K562 (cell line): ENCODE results near the gene MCOLN2. TPM values are rescaled to one million over a fixed set of nuclear protein-coding genes. Genes with fewer than 3 reads are reported as not detected.

ENCODE experiments used
- ATAC-seq: fragments of 200-7000 bp; cut with Tn5 transposase; 3 replicates; pipeline ENCODE4 v1.9.1; 2020; ENCODE audit warnings: moderate library complexity
- BruUV-seq: library from RNA; stranded (reverse); fragments of 400-500 nt; replicated peaks from 2 replicates; lab custom pipeline; 2021; lab: Mats Ljungman, UMichigan
- CTCF ChIA-PET: fragments of 300-600 bp; formaldehyde crosslinking; extraction: SDS; loops from one replicate; lab custom pipeline; 2021; ENCODE audit warnings: low intra/inter-chr PET ratio; lab: Yijun Ruan, JAX
- POLR2A ChIA-PET: fragments of 300-600, 350-650 bp; sonication (Branson Sonifier 250); formaldehyde crosslinking; extraction: SDS; loops from one replicate; lab custom pipeline; 2021; ENCODE audit warnings: antibody characterized with exemption, inconsistent platforms; lab: Yijun Ruan, JAX
- DNase-seq, 4 experiments: peaks; one replicate each; pipeline versions ENCODE4 v3.0.0 to v3.0.0-alpha.2; 2011 to 2018; ENCODE audit warnings: low spot score in 3 of 4, mixed read lengths in 3 of 4; ENCODE audit errors: extremely low read depth in 1 of 4
- FAIRE-seq: peaks from 2 replicates; lab custom pipeline; 2011; peaks lifted over from hg19 to GRCh38; lab: Jason Lieb, UNC
- H2AFZ ChIP-seq: 2 replicates; pipeline ENCODE4 v1.6.0; 2011; ENCODE audit warnings: low read depth, low read length, control low read depth, inconsistent platforms
- H3K27ac ChIP-seq: fragments of 200-600 bp; 3 replicates; pipeline ENCODE4 v1.8.0; 2011; ENCODE audit warnings: low read depth, mild to moderate bottlenecking, control low read depth, inconsistent platforms, low read length, moderate library complexity, mixed read lengths; ENCODE audit errors: extremely low read depth
- H3K27me3 ChIP-seq, 2 experiments: fragments of 300-600 bp in 1 of 2; 2 replicates in 1 of 2; 3 replicates in 1 of 2; pipeline versions ENCODE4 v1.6.0 to v1.8.0; 2011; ENCODE audit warnings: inconsistent platforms in 2 of 2, low read length in 2 of 2, mild to moderate bottlenecking in 1 of 2, mixed read lengths in 1 of 2, moderate library complexity in 1 of 2; ENCODE audit not compliant: control insufficient read depth in 2 of 2, insufficient read depth in 2 of 2
- H3K36me3 ChIP-seq: fragments of 300-600 bp; 3 replicates; pipeline ENCODE4 v1.8.0; 2011; ENCODE audit warnings: mild to moderate bottlenecking, low read length, inconsistent platforms; ENCODE audit not compliant: control insufficient read depth, insufficient read depth
- H3K4me1 ChIP-seq, 2 experiments: fragments of 200-600 bp in 1 of 2; replicated peaks in 1 of 2; 2 replicates in 1 of 2; 3 replicates in 1 of 2; pipeline versions ENCODE4 v1.5.1 to v1.8.0; 2011; ENCODE audit warnings: inconsistent platforms in 2 of 2, low read length in 2 of 2, mild to moderate bottlenecking in 1 of 2, mixed read lengths in 1 of 2, moderate library complexity in 1 of 2; ENCODE audit not compliant: control insufficient read depth in 2 of 2, insufficient read depth in 2 of 2
- H3K4me2 ChIP-seq: 2 replicates; pipeline ENCODE4 v1.6.1; 2011; ENCODE audit warnings: low read length, control low read depth, inconsistent platforms, mixed read lengths; ENCODE audit not compliant: insufficient read depth
- H3K4me3 ChIP-seq: fragments of 200-600 bp; sonication (generic), shearing (Covaris generic); 2 replicates; pipeline ENCODE4 v1.5.1; 2016; ENCODE audit warnings: control low read depth, inconsistent platforms
- H3K79me2 ChIP-seq: fragments of 200-600 bp; 3 replicates; pipeline ENCODE4 v1.8.0; 2011; ENCODE audit warnings: low read length, inconsistent platforms; ENCODE audit not compliant: control insufficient read depth, insufficient read depth
- H3K9ac ChIP-seq, 2 experiments: 2 replicates each; pipeline versions ENCODE4 v1.6.0 to v1.6.1; 2011; ENCODE audit warnings: low read depth in 2 of 2, low read length in 2 of 2, control low read depth in 1 of 2, inconsistent platforms in 1 of 2, mild to moderate bottlenecking in 1 of 2, mixed read lengths in 1 of 2; ENCODE audit not compliant: insufficient read depth in 1 of 2
- H3K9me1 ChIP-seq: one replicate; pipeline ENCODE4 v1.6.0; 2011; ENCODE audit warnings: inconsistent platforms, mild to moderate bottlenecking, low read length, moderate library complexity; ENCODE audit not compliant: control insufficient read depth, insufficient read depth
- H3K9me3 ChIP-seq: replicated peaks from 2 replicates; pipeline ENCODE4 v1.5.1; 2011; ENCODE audit warnings: low read depth, low read length, inconsistent platforms; ENCODE audit not compliant: control insufficient read depth, insufficient read depth
- H4K20me1 ChIP-seq: replicated peaks from 2 replicates; pipeline ENCODE4 v1.6.1; 2011; ENCODE audit warnings: low read length, inconsistent platforms, mixed read lengths; ENCODE audit not compliant: control insufficient read depth, insufficient read depth
- CBX5 ChIP-seq: IDR thresholded peaks from 2 replicates; pipeline ENCODE4 v1.6.1; 2014; ENCODE audit warnings: low read depth, borderline replicate concordance
- CSDE1 ChIP-seq, 2 experiments: fragments of 450-650 bp; IDR thresholded peaks; 2 replicates each; pipeline ENCODE4 v1.6.1; 2016; ENCODE audit warnings: mild to moderate bottlenecking in 1 of 2
- ESRRB ChIP-seq: fragments of 250-450 bp; sonication (Bioruptor Pico); IDR thresholded peaks from 2 replicates; pipeline ENCODE4 v1.5.0; 2020; ENCODE audit warnings: mild to moderate bottlenecking, moderate library complexity, borderline replicate concordance
- MBD1 ChIP-seq: fragments of 250-450 bp; sonication (Bioruptor Pico); IDR thresholded peaks from 2 replicates; pipeline ENCODE4 v1.8.0; 2022; ENCODE audit warnings: inconsistent platforms
- NFIC ChIP-seq: fragments of 450-650 bp; IDR thresholded peaks from 2 replicates; pipeline ENCODE4 v1.6.1; 2017; ENCODE audit warnings: mild to moderate bottlenecking, inconsistent platforms
- NFIX ChIP-seq: fragments of 250-450 bp; sonication (Bioruptor Pico); IDR thresholded peaks from 2 replicates; pipeline ENCODE4 v1.4.0; 2020; ENCODE audit warnings: low read depth, mild to moderate bottlenecking, moderate library complexity
- TBL1XR1 ChIP-seq, 2 experiments: IDR thresholded peaks; 2 replicates each; pipeline ENCODE4 v1.6.1; 2012; ENCODE audit warnings: improper control_type of control experiment in 2 of 2, low read length in 2 of 2, mild to moderate bottlenecking in 1 of 2
- WHSC1 ChIP-seq: IDR thresholded peaks from one replicate; pipeline ENCODE4 v1.6.1; 2012; ENCODE audit warnings: low read length, control low read depth, inconsistent platforms
- ZNF311 ChIP-seq: fragments of 250-450 bp; sonication (Bioruptor Pico); IDR thresholded peaks from 2 replicates; pipeline ENCODE4 v1.4.0; 2020; ENCODE audit warnings: mild to moderate bottlenecking, moderate library complexity
- WGBS: fragments of 100-300 bp; shearing (Covaris generic); methylation state at CpG from one replicate; pipeline ENCODE4 v1.1.6; 2016; ENCODE audit warnings: low coverage, mixed read lengths; ENCODE audit not compliant: insufficient coverage; ENCODE audit errors: missing lambda C conversion rate; 5-methylcytosine and 5-hydroxymethylcytosine counted together
- in situ Hi-C: fragments of 300-500 bp; cut with MboI; formaldehyde crosslinking; loops from 4 replicates; pipeline ENCODE4 v1.15.0; 2018; ENCODE audit warnings: inconsistent platforms, mixed read lengths
- intact Hi-C: fragments of 100-400 bp; cut with micrococcal nuclease; formaldehyde crosslinking; loops from 2 replicates; pipeline ENCODE4 v1.14.2; 2022
- polyA plus RNA-seq, 8 experiments: library from polyadenylated mRNA; depleted of rRNA in 4 of 8; stranded (reverse) in 5 of 8; unstranded in 3 of 8; fragments of >200 nt; fragmentation: Nextera tagmentation in 2 of 8; fragmentation: Illumina TruSeq in 1 of 8; extraction: Ambion mirVana in 2 of 8; extraction: Trizol in 1 of 8; gene quantifications; 2 replicates each; pipeline versions ENCODE4 v1.2.1 to v1.2.3, GENCODE V29; 2011 to 2014; ENCODE audit warnings: inconsistent platforms in 1 of 8, missing spikeins in 1 of 8
- total RNA-seq, 7 experiments: library from RNA; depleted of rRNA in 6 of 7; stranded (reverse); fragments of >200 nt in 6 of 7; fragmentation: Illumina TruSeq in 2 of 7; extraction: Trizol in 2 of 7; gene quantifications; 2 replicates each; pipeline versions ENCODE4 v1.2.1 to v1.2.3, GENCODE V29; 2011 to 2021; ENCODE audit warnings: low replicate concordance in 1 of 7
- TF ChIP-seq, protein P1 (sequence below): fragments of 450-650 bp; IDR thresholded peaks from 2 replicates; pipeline ENCODE4 v1.6.1; 2016
- TF ChIP-seq, protein P2 (sequence below): sonication (generic); formaldehyde crosslinking; IDR thresholded peaks from 2 replicates; pipeline ENCODE4 v1.8.1; 2023; ENCODE audit warnings: mild to moderate bottlenecking, missing genetic modification reagents

The MCOLN2 gene
- total and polyA plus RNA-seq, 9 of the 15 experiments (the other 6 are each of a cell fraction or from before 2014, with no cell fraction given) = 0.18 TPM; not detected in 8

DNA sequence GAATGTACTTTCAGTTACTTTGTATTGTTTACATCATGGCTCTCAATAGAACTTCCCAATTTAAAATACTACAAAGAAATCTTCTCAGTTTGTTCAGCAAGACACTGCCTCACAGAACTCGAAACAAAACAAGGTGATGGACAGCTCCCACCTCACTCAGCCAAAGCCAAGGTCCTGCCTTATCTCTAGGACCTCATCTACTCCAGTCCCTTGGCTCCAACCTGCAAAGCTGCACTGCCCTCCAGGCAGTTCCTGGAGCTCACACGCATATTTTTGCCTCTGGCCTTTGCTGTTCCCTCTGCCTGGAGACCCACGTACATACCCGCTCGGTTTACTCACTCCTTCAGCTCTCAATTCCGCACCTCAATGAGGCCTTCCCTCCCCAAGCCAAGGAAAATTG lies 40.3 kb downstream of the MCOLN2 start:
- no peaks in the 10 kb centered on the region for H4K20me1 ChIP-seq
- H3K27ac ChIP-seq = no peak overlapping the region
- H3K36me3 ChIP-seq = no peaks in the 10 kb centered on the region
- in situ Hi-C loops = no loop called here
- no peak overlapping the region for H3K4me2 ChIP-seq
- H3K9me3 ChIP-seq = no peaks in the 10 kb centered on the region
- ChIA-PET CTCF (no interaction called here), POLR2A (interaction anchor here (0.6 kb wide), 1 partner anchor 335 kb away, joined by 3 read pairs; no protein-coding TSS in a partner anchor)
- peaks cover 0 to 3% of the 10 kb centered on the region in 2 experiments; a peak in 3 of 5 replicates for H3K27me3 ChIP-seq
- intact Hi-C loops = no loop called here
- H3K4me3 ChIP-seq = no peak overlapping the region
- 0 out of 3 replicates have a peak, but pooled peaks have one; percentile 33 for ATAC-seq
- no peaks in the 10 kb centered on the region for H3K79me2 ChIP-seq
- 1% methylated on average over 6 of the region's 6 CpGs for WGBS
- no TSS peak for BruUV-seq
- TF ChIP-seq, protein P1, sequence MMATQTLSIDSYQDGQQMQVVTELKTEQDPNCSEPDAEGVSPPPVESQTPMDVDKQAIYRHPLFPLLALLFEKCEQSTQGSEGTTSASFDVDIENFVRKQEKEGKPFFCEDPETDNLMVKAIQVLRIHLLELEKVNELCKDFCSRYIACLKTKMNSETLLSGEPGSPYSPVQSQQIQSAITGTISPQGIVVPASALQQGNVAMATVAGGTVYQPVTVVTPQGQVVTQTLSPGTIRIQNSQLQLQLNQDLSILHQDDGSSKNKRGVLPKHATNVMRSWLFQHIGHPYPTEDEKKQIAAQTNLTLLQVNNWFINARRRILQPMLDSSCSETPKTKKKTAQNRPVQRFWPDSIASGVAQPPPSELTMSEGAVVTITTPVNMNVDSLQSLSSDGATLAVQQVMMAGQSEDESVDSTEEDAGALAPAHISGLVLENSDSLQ = peak; percentile 30; the same call in 1 of the 2 replicates
- TF ChIP-seq ESRRB (CRISPR knock-in tag) (no peak), TBL1XR1 (IDR thresholded peaks at IDR 0.05; ENCODE audit: low read length in 2 of 2) (no peak)
- no peak for FAIRE-seq
- no peak for DNase-seq
- H2AFZ ChIP-seq = no peak overlapping the region
- H3K9me1 ChIP-seq = no peaks in the 10 kb centered on the region
- H3K4me1 ChIP-seq = no peaks in the 10 kb centered on the region
- no peak overlapping the region for H3K9ac ChIP-seq

DNA sequence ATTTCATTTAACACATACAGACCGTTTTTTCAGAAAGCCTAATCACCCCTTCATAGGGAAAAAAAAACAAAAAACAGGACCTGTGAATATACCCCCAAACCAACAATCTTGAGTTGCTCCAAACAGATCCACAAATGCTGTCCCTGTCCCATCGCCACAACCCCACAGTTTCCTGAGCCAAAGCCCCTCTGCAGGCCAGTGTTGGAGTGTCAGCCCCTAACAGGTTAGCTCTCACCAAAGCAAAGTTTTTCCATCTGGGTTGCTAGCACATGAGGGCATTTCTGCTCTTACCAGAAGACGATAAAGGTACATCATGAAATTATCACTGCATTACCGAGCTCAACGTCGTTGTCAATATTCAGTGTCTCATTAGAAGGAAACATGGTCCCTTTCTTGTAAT lies 40.8 kb downstream of the MCOLN2 start:
- ChIA-PET CTCF (no interaction called here), POLR2A (interaction anchor here (0.6 kb wide), 1 partner anchor 336 kb away, joined by 3 read pairs; no protein-coding TSS in a partner anchor)
- no peaks in the 10 kb centered on the region for H3K79me2 ChIP-seq
- H3K27ac ChIP-seq = no peak overlapping the region
- H3K9ac ChIP-seq = no peak overlapping the region
- peaks cover 0 to 5% of the 10 kb centered on the region in 2 experiments; a peak in 3 of 5 replicates for H3K27me3 ChIP-seq
- no peaks in the 10 kb centered on the region for H3K9me3 ChIP-seq
- DNase-seq (no peak), ATAC-seq (no peak), FAIRE-seq (no peak)
- no peaks in the 10 kb centered on the region for H3K9me1 ChIP-seq
- intact Hi-C loops = no loop called here
- no peaks in the 10 kb centered on the region for H3K4me1 ChIP-seq
- no peak overlapping the region for H3K4me3 ChIP-seq
- WGBS = 0% methylated on average over 6 of the region's 6 CpGs
- no peak overlapping the region for H3K4me2 ChIP-seq
- no TSS peak for BruUV-seq
- H2AFZ ChIP-seq = no peak overlapping the region
- in situ Hi-C loops = no loop called here
- no peaks in the 10 kb centered on the region for H4K20me1 ChIP-seq
- H3K36me3 ChIP-seq = no peaks in the 10 kb centered on the region
- TF ChIP-seq NFIC (no peak), CSDE1 (IDR thresholded peaks at IDR 0.05) (no peak), CBX5 (no peak), MBD1 (CRISPR knock-in tag) (no peak), ZNF311 (no peak), ESRRB (CRISPR knock-in tag) (no peak), WHSC1 (no peak), NFIX (CRISPR knock-in tag) (no peak)
- TF ChIP-seq, protein P2, sequence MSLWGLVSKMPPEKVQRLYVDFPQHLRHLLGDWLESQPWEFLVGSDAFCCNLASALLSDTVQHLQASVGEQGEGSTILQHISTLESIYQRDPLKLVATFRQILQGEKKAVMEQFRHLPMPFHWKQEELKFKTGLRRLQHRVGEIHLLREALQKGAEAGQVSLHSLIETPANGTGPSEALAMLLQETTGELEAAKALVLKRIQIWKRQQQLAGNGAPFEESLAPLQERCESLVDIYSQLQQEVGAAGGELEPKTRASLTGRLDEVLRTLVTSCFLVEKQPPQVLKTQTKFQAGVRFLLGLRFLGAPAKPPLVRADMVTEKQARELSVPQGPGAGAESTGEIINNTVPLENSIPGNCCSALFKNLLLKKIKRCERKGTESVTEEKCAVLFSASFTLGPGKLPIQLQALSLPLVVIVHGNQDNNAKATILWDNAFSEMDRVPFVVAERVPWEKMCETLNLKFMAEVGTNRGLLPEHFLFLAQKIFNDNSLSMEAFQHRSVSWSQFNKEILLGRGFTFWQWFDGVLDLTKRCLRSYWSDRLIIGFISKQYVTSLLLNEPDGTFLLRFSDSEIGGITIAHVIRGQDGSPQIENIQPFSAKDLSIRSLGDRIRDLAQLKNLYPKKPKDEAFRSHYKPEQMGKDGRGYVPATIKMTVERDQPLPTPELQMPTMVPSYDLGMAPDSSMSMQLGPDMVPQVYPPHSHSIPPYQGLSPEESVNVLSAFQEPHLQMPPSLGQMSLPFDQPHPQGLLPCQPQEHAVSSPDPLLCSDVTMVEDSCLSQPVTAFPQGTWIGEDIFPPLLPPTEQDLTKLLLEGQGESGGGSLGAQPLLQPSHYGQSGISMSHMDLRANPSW (CRISPR knock-in tag) = no peak
